GM10847 (cell line): ENCODE results near the gene LAYN.

ENCODE experiments used
- POLR2A ChIP-seq: IDR thresholded peaks from 2 replicates; pipeline ENCODE4 v1.6.1; 2011; ENCODE audit not compliant: insufficient read length; ENCODE audit errors: extremely low read depth

LAYN gene, protein sequence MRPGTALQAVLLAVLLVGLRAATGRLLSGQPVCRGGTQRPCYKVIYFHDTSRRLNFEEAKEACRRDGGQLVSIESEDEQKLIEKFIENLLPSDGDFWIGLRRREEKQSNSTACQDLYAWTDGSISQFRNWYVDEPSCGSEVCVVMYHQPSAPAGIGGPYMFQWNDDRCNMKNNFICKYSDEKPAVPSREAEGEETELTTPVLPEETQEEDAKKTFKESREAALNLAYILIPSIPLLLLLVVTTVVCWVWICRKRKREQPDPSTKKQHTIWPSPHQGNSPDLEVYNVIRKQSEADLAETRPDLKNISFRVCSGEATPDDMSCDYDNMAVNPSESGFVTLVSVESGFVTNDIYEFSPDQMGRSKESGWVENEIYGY

GRCh38 chr11:111540114-111540936 lies at the start of gene LAYN:
Gene LAYN, plus strand, starts transcription at chr11:111540720. Its CDS starts 124 bp downstream, at chr11:111540844.
- no peak for TF ChIP-seq POLR2A

DNA sequence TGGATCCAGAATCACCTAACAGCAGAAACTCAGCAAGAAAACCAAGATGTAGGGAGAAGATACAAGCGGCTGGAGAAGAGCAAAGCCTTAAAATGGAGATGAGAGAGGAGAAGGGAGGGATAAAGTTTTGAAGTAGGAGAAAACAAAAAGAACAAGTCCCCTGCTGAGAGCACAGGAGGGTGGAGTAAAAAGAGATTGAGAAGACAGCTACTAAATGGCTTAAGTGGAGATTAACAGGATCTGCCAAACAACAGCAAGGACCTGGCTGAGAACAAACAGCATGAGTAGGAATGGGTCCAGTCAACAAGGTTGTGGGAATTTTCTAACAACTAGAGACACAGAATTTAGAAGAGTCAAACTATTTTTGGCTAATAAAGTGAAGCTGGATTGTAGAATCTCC lies 46.5 kb upstream of the LAYN start:
- TF ChIP-seq POLR2A, result no peak

DNA sequence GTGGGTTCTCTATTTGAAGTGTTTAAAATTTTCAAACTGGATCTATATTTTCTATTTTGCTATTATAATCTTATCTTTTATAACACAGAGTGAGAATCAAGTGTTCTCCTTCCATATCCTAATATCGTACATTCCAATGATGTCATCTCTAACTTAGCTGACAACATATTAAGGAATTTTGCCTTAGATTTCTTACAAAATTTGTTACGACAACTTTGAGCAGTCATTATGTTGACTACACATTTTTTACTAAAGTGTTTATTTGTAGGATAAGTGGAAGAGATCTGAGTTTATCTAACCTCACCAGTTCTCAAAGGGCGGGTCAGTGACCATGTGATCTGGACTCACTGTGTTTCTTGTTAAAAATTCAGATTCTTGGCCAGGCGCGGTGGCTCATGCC lies 41.0 kb upstream of the LAYN start:
- TF ChIP-seq POLR2A, result no peak

DNA sequence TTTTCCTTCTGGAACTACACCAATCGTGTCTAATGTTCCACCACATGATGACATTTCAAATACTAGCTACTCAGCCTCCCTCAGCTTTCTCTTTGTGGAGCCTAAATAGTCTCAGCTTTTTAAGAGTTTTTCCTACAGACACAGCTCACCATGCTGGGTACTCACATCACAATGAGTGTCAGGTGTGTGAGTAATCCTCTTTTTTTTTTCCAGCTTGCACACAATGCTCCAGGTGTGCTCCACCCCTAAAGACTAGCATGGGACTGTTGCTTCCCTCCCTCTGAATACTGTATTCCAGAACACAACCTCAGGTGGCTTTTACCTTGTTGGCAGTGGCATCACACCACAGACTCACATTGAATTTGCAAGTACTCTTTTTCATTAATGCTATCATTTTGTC lies 40.0 kb upstream of the LAYN start:
- TF ChIP-seq POLR2A, result no peak

DNA sequence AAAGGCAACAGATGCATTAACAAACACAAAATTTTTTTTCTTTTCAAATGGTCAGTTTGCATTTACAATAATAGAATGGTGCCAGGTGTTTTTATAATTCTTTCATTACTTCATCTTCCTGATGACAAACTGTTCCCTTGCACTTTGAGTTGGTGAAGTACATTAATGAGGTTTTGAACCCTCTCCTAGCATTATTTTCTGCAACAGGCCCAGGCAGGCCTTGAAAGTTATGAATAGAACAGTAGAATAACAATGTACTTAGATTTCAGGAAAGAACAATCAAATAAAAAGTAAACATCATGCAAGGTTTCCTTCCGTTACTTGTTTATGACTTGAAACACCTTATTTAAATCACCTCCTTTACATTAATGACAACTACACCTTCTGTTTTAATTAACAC lies 37.9 kb upstream of the LAYN start:
- no peak for TF ChIP-seq POLR2A

DNA sequence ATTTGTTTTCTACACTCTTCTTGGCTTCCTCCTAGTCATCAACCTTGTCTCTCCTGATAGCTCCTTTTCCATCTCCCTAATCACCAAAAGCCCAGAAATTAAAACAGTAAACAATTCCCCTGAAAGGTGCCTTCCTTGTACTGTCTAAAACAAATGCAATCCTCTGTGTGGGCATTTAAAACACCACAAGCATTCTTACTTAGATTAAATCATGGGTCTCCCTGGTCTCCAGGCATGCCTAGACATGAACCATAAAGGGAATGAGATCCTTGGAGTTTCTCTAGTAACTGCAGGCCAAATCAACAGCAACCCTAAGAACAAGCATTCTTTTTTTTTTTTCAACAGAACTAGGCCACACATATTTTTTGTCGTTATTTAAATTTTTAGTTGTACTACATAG lies 30.2 kb upstream of the LAYN start:
- TF ChIP-seq POLR2A, result no peak

DNA sequence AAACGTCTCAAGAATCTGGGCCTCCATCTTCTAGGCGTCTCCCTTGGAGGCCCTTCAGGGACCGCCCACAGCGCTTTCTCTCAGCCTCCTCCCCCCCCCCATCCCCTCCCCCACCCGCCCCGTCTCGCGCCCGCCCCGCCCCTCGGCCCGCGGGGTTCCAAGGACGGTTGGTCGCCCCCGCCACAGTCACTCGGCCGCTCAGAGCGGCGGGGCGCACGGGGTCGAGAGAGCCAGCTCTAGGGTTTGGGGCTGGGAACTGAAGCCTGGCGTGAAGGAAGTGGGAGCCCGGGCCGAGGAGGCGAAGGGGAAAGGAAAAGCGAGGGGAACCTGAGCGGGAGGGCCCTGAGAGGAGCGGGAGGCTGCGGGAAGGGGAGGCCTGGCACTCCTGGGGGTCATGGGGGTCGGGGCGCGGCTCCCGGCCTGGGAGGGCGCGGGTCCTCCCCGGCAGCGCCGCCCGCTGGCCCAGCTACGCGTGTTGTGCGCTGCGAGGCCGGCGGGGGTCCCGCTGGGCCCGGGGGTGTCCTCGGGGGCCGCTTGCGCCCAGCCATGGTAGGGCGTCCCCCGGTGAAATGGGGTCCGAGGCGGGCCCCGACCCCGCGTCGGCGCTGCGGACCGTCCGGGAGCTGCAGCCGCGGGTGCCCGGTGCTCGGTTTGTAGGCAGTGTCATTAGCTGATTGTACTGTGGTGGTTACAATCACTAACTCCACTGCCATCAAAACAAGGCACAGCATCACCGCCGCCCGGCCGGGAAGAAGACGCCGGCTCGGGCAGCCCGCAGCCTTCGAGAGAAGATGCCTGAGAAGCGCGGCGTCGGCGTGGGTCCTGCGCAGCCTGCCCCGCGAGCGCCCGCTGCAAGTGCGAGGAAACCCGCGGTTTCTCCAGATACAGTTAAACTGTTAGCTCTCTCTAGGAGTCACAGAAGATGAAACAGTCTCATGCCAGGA lies 28.0 kb upstream of the LAYN start, which contains the start of gene BTG4:
BTG4 (minus strand) TSS at position 91 of the 944 bp plus-strand sequence. CDS start 13,610 bp downstream, outside the sequence.
- no peak for TF ChIP-seq POLR2A

DNA sequence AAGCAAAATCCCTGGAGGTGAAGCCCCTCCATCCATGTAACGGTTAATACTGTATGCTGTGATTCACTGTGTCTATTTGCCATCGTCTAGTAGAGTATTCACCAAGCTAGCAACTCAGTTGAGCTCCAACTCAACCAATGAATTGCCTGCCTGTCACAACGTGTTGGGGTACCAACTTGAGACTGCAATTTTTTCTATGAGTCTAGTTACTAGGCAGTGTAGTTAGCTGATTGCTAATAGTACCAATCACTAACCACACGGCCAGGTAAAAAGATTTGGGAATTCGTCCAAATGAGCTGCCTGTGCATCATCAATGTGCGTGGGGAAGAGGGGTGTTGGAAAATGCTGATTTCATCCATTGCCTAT lies 27.3 kb upstream of the LAYN start:
- no peak for TF ChIP-seq POLR2A

DNA sequence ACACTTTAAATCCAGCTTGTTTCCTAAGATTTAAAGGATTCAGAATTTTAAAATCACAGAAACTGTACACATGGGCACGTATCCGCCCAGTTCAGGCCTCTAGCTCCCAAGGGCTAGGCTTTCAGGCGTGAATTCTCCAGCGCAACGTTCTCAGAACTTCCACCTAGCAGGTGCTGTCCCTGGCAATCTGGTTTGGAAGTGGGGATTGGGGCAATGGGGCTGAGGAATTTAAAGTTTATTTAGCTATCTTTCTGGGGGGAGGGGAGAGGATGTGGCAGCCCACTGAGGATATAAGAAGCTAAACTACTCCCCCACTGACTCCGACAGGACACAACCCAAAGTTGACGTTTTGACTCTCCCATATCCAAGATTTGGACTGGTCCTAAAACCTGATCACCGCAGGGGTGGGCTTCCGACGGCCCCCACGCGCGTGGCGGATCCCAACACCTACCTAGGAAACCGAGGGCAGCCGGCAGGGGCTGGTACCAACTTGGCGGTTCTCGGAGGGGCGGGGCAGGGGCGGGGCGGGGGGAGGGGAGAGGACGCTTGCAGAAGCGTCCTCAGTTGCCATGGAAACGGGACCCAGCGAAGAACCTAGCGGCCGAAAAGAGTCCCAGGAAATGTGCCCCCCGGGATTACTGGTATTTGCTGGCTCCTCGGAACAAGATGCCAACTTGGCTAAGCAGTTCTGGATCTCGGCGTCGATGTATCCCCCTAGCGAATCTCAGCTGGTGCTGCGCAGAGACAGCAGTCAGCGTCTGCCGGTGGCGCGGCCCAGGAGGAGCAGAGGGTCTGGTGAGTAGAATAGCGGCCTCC lies 26.1 kb upstream of the LAYN start, which contains the start of gene HOATZ:
HOATZ (plus strand) TSS at position 563 of the 816 bp plus-strand sequence; CDS start at position 570, 7 bp downstream.
- no peak for TF ChIP-seq POLR2A

DNA sequence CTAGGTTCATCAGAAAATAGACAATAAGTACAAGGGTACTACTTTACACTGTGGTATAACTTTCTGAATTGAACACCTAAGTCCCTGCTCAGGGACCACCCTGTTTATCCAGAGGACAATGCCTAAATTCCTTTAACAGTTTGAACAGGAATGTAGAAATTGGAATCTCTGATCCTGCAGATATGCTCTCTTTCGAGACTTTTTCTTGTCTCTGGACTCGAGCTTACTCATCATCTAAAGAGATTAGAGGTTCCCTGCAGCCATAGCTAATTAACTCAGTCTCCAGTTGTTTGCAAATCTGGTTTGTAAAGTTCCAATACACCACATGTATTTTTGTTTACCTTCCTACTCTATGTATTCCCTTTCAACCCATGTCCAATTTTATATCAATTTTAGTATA lies 24.9 kb upstream of the LAYN start:
- TF ChIP-seq POLR2A, result no peak

- TF ChIP-seq POLR2A, result no peak
Observed at GRCh38 chr11:111518668-111519067, 21.9 kb upstream of the LAYN start.

GRCh38 chr11:111520560-111520959 lies 20.0 kb upstream of the LAYN start:
- TF ChIP-seq POLR2A, result no peak

- no peak for TF ChIP-seq POLR2A
Observed at GRCh38 chr11:111521135-111521534, 19.4 kb upstream of the LAYN start.

GRCh38 chr11:111522426-111522825 lies 18.1 kb upstream of the LAYN start:
- TF ChIP-seq POLR2A, result no peak

DNA sequence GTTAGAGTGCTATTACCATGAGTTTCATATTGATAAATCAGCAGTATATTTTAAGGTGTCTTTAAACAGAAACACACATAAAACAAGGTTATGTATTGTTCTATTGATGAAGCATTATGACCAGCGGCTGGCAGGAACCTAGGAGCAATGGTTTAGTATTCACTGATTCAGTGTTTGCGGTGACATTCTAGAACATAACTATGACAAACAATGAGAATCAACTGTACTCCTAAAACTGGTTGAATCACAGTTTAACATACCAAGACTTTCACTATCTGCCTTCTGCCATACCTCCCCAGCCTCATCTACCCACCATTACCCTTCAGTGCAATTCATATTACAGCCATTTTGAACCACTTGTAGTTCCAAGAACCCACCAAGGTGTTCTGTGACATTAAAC lies 17.2 kb upstream of the LAYN start:
- TF ChIP-seq POLR2A, result no peak

DNA sequence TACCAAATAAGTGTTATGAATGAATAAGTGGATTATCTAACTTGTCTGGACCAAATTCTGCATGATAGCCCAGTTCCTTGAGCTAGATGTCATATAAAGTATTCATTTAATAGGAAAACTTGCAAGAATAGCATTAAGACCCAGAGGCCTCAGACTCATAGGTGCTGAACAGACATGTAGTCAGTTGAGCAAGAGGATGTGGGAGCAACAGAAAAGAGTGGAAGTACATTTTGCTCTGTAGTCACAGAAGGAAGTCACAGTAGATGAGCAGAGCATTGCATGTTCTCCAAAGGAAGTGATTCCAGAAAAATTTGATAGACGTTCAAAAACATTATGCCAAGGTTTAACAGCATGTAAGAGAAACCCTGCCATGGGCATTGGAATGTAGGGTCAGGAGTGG lies 16.5 kb upstream of the LAYN start:
- no peak for TF ChIP-seq POLR2A
